Hepatocyte (in vitro differentiated cells): Measurements from ENCODE around the gene ZBTB16. TPM values are rescaled to one million over a fixed set of nuclear protein-coding genes. Genes with fewer than 3 reads are reported as not detected.

Experiments used
- DNase-seq: peaks from one replicate; pipeline ENCODE4 v3.0.0-alpha.2; 2016; ENCODE audit warnings: low spot score
- H2AFZ ChIP-seq: fragments of 200-600 bp; sonication (generic); 2 replicates; pipeline ENCODE4 v1.6.0; 2016; ENCODE audit warnings: antibody characterized with exemption, mild to moderate bottlenecking
- H3K27ac ChIP-seq: fragments of 200-600 bp; sonication (generic); 2 replicates; pipeline ENCODE4 v1.5.1; 2016; ENCODE audit warnings: mild to moderate bottlenecking
- H3K27me3 ChIP-seq: fragments of 200-600 bp; sonication (generic); 2 replicates; pipeline ENCODE4 v1.6.1; 2016
- H3K36me3 ChIP-seq: fragments of 200-600 bp; sonication (generic); replicated peaks from 2 replicates; pipeline ENCODE4 v1.5.1; 2016; ENCODE audit warnings: low read depth; ENCODE audit not compliant: insufficient read depth
- H3K4me1 ChIP-seq: fragments of 200-600 bp; sonication (generic); 2 replicates; pipeline ENCODE4 v1.5.1; 2016; ENCODE audit warnings: mild to moderate bottlenecking, moderate library complexity; ENCODE audit not compliant: insufficient read depth
- H3K4me2 ChIP-seq: fragments of 200-600 bp; sonication (generic); 2 replicates; pipeline ENCODE4 v1.6.0; 2016
- H3K4me3 ChIP-seq: fragments of 200-600 bp; sonication (generic); 2 replicates; pipeline ENCODE4 v1.5.1; 2016; ENCODE audit warnings: mild to moderate bottlenecking
- H3K79me2 ChIP-seq: fragments of 200-600 bp; sonication (generic); 2 replicates; pipeline ENCODE4 v1.6.0; 2017; ENCODE audit warnings: mild to moderate bottlenecking
- H3K9me2 ChIP-seq: fragments of 200-600 bp; sonication (generic); replicated peaks from 2 replicates; pipeline ENCODE4 v1.6.0; 2017; ENCODE audit warnings: mild to moderate bottlenecking; ENCODE audit not compliant: insufficient read depth
- H3K9me3 ChIP-seq: fragments of 200-600 bp; sonication (generic); 2 replicates; pipeline ENCODE4 v1.5.1; 2016; ENCODE audit warnings: low read depth, mild to moderate bottlenecking
- H4K20me1 ChIP-seq: fragments of 200-600 bp; sonication (generic); 2 replicates; pipeline ENCODE4 v1.6.0; 2016; ENCODE audit warnings: mild to moderate bottlenecking; ENCODE audit not compliant: insufficient read depth, poor library complexity, severe bottlenecking
- EZH2 ChIP-seq: fragments of 200-600 bp; sonication (generic); IDR thresholded peaks from 2 replicates; pipeline ENCODE4 v1.6.1; 2016; ENCODE audit warnings: antibody characterized with exemption, mild to moderate bottlenecking, borderline replicate concordance
- EZH2phosphoT487 ChIP-seq: fragments of 200-600 bp; sonication (generic); IDR thresholded peaks from one replicate; pipeline ENCODE4 v1.6.1; 2018; ENCODE audit warnings: antibody characterized with exemption, mild to moderate bottlenecking, low read depth, moderate library complexity; ENCODE audit not compliant: unreplicated experiment, severe bottlenecking
- WGBS: methylation state at CpG from one replicate; pipeline ENCODE4 v1.1.6; 2016; ENCODE audit warnings: low lambda C conversion rate; ENCODE audit errors: missing lambda C conversion rate; 5-methylcytosine and 5-hydroxymethylcytosine counted together
- polyA plus RNA-seq: library from polyadenylated mRNA; unstranded; fragments of >200 nt; fragmentation: Nextera tagmentation; extraction: Ambion mirVana; gene quantifications from 2 replicates; pipeline ENCODE4 v1.2.1, GENCODE V29; 2016
- total RNA-seq: library from RNA; depleted of rRNA; stranded (reverse); fragments of >200 nt; gene quantifications from 2 replicates; pipeline ENCODE4 v1.2.3, GENCODE V29; 2014
- TF ChIP-seq, protein P1 (sequence below): fragments of 200-600 bp; sonication (generic); IDR thresholded peaks from 2 replicates; pipeline ENCODE4 v1.5.1; 2016; ENCODE audit warnings: antibody characterized with exemption, mild to moderate bottlenecking; ENCODE audit not compliant: poor library complexity

ZBTB16 gene
- total and polyA plus RNA-seq, 2 experiments from 2014 or later: 30.1 to 52.3 TPM

DNA sequence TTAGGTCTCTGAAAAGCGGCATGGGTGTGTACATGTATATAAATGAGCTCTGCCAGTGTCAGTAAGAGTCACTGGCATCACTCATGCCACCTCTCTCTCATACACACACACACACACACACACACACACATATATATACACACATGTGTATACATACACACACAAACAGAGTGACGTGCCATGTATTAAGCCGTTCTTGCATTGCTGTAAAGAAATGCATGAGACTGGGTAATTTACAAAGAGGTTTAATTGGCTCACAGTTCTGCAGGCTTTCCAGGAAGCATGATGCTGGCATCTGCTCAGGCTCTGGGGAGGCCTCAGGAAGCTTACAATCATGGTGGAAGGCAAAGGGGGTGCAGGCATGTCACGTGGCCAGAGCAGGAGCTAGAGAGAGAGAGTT is 131.1 kb downstream of the ZBTB16 start:
- Histone ChIP-seq H3K79me2 (peaks cover 7% of the 10 kb centered on the region), H3K27me3 (no peaks in the 10 kb centered on the region), H3K36me3 (no peaks in the 10 kb centered on the region), H3K4me3 (no peak overlapping the region), H2AFZ (no peak overlapping the region), H3K27ac (no peak overlapping the region), H3K4me1 (peaks cover 3% of the 10 kb centered on the region), H4K20me1 (no peaks in the 10 kb centered on the region), H3K4me2 (no peak overlapping the region), H3K9me3 (no peaks in the 10 kb centered on the region), H3K9me2 (no peaks in the 10 kb centered on the region)
- TF ChIP-seq EZH2 (no peak), EZH2phosphoT487 (no peak)
- TF ChIP-seq, protein P1, sequence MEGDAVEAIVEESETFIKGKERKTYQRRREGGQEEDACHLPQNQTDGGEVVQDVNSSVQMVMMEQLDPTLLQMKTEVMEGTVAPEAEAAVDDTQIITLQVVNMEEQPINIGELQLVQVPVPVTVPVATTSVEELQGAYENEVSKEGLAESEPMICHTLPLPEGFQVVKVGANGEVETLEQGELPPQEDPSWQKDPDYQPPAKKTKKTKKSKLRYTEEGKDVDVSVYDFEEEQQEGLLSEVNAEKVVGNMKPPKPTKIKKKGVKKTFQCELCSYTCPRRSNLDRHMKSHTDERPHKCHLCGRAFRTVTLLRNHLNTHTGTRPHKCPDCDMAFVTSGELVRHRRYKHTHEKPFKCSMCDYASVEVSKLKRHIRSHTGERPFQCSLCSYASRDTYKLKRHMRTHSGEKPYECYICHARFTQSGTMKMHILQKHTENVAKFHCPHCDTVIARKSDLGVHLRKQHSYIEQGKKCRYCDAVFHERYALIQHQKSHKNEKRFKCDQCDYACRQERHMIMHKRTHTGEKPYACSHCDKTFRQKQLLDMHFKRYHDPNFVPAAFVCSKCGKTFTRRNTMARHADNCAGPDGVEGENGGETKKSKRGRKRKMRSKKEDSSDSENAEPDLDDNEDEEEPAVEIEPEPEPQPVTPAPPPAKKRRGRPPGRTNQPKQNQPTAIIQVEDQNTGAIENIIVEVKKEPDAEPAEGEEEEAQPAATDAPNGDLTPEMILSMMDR: no peak
- DNase-seq: no peak
- WGBS: 94% methylated on average over 4 of the region's 4 CpGs

DNA sequence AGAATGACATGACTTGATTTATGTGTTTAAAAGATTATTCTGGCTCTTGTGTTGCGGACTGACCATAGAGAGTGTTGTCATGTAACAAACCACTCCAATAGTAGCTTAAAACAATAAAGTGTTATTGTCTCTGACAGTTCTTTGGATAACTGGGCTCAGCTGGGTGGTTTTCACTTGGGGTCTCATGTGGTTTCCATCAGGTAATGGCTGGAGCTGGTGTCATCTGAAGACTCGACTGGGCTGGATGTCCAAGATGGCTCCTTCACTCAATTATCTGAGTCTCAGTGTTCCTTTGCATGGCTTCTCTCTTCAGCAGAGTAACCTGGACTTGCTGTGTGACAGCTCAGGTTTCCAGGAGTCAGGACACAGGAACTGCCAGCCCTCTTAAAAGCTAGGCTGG is 132.4 kb downstream of the ZBTB16 start:
- WGBS: 71% methylated on average over 2 of the region's 2 CpGs
- no peak overlapping the region for H3K4me2 ChIP-seq
- H3K4me3 ChIP-seq: no peak overlapping the region
- DNase-seq: no peak
- H3K79me2 ChIP-seq: peaks cover 12% of the 10 kb centered on the region
- no peaks in the 10 kb centered on the region for H3K36me3 ChIP-seq
- H3K27me3 ChIP-seq: no peaks in the 10 kb centered on the region
- no peaks in the 10 kb centered on the region for H3K9me3 ChIP-seq
- no peaks in the 10 kb centered on the region for H4K20me1 ChIP-seq
- H3K4me1 ChIP-seq: peaks cover 5% of the 10 kb centered on the region
- no peak overlapping the region for H3K27ac ChIP-seq
- H3K9me2 ChIP-seq: no peaks in the 10 kb centered on the region
- H2AFZ ChIP-seq: no peak overlapping the region
- TF ChIP-seq EZH2phosphoT487 (no peak), EZH2 (no peak)
- TF ChIP-seq, protein P1: no peak

DNA sequence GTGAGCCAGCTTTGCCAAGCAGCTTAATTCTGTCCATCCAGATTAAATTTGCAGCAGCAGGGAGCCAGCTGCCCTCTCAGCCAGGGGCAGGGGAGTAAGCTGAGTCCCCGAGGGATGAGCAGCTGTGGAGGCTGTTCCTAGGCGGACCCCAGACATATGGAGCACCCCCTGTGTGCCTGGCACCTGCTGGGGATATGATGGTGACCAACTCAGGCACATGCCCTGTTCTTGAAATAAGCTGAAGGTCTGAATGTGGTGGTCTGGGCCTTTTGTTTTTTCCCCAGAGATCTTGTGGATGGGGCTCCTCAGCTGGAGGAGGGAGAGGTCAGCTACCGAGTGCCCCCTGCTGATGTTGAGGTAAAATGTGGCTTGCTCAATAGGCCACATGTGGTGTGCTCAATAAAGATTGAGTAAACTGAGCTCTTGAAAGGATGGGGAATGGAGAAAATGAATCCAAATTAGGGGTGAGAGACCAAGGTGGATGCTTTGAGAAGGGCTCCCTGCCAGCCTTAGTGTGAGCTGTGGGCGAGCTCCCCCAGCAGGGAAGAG is 133.4 kb downstream of the ZBTB16 start:
- Histone ChIP-seq H4K20me1 (no peaks in the 10 kb centered on the region), H3K9me2 (no peaks in the 10 kb centered on the region), H3K4me3 (no peak overlapping the region), H3K36me3 (no peaks in the 10 kb centered on the region), H2AFZ (no peak overlapping the region), H3K27ac (no peak overlapping the region), H3K4me2 (no peak overlapping the region), H3K4me1 (peaks cover 16% of the 10 kb centered on the region), H3K79me2 (peaks cover 12% of the 10 kb centered on the region), H3K9me3 (no peaks in the 10 kb centered on the region), H3K27me3 (no peaks in the 10 kb centered on the region)
- no peak for DNase-seq
- WGBS: 78% methylated on average over 4 of the region's 4 CpGs
- no peak for TF ChIP-seq EZH2
- TF ChIP-seq, protein P1: peak; percentile 12
